ENCODE data around the gene ERCC4. TPM values are rescaled to one million over a fixed set of nuclear protein-coding genes. Genes with fewer than 3 reads are reported as not detected.

Gene ERCC4
- total and polyA plus RNA-seq, 2 experiments from 2014 or later = 5.4 to 21.6 TPM

DNA sequence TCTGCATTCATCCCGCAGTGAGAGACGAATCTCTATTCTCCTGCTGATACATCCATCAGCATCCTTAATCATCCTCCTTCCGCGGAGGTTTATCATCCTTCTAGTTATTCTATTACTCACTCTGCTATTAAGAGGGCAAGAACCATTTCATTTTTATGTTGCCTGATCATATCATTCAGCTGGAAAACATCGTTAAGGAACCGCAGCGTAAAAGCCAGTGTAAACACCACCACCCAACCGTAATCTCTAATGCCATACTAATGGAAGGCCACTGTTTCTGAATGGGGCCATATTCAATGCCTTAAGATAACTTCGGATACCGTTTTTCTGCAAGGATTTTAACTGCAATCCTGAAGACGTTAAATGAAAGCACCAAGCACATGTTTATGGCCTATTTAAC, 36.7 kb upstream of the ERCC4 start:
- ATAC-seq = no peak
- TF ChIP-seq STAT1 (IDR thresholded peaks at IDR 0.05; ENCODE audit: unreplicated experiment) = no peak
- TF ChIP-seq, protein P1, sequence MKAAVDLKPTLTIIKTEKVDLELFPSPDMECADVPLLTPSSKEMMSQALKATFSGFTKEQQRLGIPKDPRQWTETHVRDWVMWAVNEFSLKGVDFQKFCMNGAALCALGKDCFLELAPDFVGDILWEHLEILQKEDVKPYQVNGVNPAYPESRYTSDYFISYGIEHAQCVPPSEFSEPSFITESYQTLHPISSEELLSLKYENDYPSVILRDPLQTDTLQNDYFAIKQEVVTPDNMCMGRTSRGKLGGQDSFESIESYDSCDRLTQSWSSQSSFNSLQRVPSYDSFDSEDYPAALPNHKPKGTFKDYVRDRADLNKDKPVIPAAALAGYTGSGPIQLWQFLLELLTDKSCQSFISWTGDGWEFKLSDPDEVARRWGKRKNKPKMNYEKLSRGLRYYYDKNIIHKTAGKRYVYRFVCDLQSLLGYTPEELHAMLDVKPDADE (IDR thresholded peaks at IDR 0.05) = no peak
- no peak for TF ChIP-seq ZNF114 (CRISPR knock-in tag; IDR thresholded peaks at IDR 0.05)
- TF ChIP-seq CREB1 (CRISPR knock-in tag; IDR thresholded peaks at IDR 0.05; ENCODE audit: low read depth) = no peak
- TF ChIP-seq, protein P2, sequence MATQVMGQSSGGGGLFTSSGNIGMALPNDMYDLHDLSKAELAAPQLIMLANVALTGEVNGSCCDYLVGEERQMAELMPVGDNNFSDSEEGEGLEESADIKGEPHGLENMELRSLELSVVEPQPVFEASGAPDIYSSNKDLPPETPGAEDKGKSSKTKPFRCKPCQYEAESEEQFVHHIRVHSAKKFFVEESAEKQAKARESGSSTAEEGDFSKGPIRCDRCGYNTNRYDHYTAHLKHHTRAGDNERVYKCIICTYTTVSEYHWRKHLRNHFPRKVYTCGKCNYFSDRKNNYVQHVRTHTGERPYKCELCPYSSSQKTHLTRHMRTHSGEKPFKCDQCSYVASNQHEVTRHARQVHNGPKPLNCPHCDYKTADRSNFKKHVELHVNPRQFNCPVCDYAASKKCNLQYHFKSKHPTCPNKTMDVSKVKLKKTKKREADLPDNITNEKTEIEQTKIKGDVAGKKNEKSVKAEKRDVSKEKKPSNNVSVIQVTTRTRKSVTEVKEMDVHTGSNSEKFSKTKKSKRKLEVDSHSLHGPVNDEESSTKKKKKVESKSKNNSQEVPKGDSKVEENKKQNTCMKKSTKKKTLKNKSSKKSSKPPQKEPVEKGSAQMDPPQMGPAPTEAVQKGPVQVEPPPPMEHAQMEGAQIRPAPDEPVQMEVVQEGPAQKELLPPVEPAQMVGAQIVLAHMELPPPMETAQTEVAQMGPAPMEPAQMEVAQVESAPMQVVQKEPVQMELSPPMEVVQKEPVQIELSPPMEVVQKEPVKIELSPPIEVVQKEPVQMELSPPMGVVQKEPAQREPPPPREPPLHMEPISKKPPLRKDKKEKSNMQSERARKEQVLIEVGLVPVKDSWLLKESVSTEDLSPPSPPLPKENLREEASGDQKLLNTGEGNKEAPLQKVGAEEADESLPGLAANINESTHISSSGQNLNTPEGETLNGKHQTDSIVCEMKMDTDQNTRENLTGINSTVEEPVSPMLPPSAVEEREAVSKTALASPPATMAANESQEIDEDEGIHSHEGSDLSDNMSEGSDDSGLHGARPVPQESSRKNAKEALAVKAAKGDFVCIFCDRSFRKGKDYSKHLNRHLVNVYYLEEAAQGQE (IDR thresholded peaks at IDR 0.05; ENCODE audit: unreplicated experiment) = no peak
- no peak for TF ChIP-seq ZNF331 (CRISPR knock-in tag; IDR thresholded peaks at IDR 0.05; ENCODE audit: low read depth)
- no peak for TF ChIP-seq JUNB (IDR thresholded peaks at IDR 0.05; ENCODE audit: unreplicated experiment)
- no peak for TF ChIP-seq EZH2phosphoT487 (IDR thresholded peaks at IDR 0.05; ENCODE audit: unreplicated experiment)
- no peak for TF ChIP-seq POLR2AphosphoS5 (IDR thresholded peaks at IDR 0.05; ENCODE audit: low read depth)
- TF ChIP-seq, protein P3, sequence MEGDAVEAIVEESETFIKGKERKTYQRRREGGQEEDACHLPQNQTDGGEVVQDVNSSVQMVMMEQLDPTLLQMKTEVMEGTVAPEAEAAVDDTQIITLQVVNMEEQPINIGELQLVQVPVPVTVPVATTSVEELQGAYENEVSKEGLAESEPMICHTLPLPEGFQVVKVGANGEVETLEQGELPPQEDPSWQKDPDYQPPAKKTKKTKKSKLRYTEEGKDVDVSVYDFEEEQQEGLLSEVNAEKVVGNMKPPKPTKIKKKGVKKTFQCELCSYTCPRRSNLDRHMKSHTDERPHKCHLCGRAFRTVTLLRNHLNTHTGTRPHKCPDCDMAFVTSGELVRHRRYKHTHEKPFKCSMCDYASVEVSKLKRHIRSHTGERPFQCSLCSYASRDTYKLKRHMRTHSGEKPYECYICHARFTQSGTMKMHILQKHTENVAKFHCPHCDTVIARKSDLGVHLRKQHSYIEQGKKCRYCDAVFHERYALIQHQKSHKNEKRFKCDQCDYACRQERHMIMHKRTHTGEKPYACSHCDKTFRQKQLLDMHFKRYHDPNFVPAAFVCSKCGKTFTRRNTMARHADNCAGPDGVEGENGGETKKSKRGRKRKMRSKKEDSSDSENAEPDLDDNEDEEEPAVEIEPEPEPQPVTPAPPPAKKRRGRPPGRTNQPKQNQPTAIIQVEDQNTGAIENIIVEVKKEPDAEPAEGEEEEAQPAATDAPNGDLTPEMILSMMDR (conservative IDR thresholded peaks at IDR 0.05; ENCODE audit: low read depth in 2 of 2) = no peak
- TF ChIP-seq EZH2 (IDR thresholded peaks at IDR 0.05; ENCODE audit: low read depth, unreplicated experiment) = no peak
- TF ChIP-seq, protein P4, sequence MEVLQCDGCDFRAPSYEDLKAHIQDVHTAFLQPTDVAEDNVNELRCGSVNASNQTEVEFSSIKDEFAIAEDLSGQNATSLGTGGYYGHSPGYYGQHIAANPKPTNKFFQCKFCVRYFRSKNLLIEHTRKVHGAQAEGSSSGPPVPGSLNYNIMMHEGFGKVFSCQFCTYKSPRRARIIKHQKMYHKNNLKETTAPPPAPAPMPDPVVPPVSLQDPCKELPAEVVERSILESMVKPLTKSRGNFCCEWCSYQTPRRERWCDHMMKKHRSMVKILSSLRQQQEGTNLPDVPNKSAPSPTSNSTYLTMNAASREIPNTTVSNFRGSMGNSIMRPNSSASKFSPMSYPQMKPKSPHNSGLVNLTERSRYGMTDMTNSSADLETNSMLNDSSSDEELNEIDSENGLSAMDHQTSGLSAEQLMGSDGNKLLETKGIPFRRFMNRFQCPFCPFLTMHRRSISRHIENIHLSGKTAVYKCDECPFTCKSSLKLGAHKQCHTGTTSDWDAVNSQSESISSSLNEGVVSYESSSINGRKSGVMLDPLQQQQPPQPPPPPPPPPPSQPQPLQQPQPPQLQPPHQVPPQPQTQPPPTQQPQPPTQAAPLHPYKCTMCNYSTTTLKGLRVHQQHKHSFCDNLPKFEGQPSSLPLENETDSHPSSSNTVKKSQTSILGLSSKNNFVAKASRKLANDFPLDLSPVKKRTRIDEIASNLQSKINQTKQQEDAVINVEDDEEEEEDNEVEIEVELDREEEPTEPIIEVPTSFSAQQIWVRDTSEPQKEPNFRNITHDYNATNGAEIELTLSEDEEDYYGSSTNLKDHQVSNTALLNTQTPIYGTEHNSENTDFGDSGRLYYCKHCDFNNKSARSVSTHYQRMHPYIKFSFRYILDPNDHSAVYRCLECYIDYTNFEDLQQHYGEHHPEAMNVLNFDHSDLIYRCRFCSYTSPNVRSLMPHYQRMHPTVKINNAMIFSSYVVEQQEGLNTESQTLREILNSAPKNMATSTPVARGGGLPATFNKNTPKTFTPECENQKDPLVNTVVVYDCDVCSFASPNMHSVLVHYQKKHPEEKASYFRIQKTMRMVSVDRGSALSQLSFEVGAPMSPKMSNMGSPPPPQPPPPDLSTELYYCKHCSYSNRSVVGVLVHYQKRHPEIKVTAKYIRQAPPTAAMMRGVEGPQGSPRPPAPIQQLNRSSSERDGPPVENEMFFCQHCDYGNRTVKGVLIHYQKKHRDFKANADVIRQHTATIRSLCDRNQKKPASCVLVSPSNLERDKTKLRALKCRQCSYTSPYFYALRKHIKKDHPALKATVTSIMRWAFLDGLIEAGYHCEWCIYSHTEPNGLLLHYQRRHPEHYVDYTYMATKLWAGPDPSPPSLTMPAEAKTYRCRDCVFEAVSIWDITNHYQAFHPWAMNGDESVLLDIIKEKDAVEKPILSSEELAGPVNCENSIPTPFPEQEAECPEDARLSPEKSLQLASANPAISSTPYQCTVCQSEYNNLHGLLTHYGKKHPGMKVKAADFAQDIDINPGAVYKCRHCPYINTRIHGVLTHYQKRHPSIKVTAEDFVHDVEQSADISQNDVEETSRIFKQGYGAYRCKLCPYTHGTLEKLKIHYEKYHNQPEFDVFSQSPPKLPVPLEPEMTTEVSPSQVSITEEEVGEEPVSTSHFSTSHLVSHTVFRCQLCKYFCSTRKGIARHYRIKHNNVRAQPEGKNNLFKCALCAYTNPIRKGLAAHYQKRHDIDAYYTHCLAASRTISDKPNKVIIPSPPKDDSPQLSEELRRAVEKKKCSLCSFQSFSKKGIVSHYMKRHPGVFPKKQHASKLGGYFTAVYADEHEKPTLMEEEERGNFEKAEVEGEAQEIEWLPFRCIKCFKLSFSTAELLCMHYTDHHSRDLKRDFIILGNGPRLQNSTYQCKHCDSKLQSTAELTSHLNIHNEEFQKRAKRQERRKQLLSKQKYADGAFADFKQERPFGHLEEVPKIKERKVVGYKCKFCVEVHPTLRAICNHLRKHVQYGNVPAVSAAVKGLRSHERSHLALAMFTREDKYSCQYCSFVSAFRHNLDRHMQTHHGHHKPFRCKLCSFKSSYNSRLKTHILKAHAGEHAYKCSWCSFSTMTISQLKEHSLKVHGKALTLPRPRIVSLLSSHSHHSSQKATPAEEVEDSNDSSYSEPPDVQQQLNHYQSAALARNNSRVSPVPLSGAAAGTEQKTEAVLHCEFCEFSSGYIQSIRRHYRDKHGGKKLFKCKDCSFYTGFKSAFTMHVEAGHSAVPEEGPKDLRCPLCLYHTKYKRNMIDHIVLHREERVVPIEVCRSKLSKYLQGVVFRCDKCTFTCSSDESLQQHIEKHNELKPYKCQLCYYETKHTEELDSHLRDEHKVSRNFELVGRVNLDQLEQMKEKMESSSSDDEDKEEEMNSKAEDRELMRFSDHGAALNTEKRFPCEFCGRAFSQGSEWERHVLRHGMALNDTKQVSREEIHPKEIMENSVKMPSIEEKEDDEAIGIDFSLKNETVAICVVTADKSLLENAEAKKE (CRISPR knock-in tag; IDR thresholded peaks at IDR 0.05) = no peak
- TF ChIP-seq NANOG (IDR thresholded peaks at IDR 0.05; ENCODE audit: borderline replicate concordance) = no peak
- Mint-ChIP-seq H3K9me3 (peaks cover 13% of the 10 kb centered on the region), H3K4me1 (no peaks in the 10 kb centered on the region), H3K27ac (no peak overlapping the region), H3K4me3 (no peak overlapping the region), H3K36me3 (ENCODE audit: low read depth) (peaks cover 5% of the 10 kb centered on the region), H3K27me3 (ENCODE audit: insufficient read depth, low read depth, poor library complexity) (peaks cover 2% of the 10 kb centered on the region)
- H3K9me2 ChIP-seq (ENCODE audit: insufficient read depth) = no peaks in the 10 kb centered on the region
- H3K36me3 ChIP-seq (ENCODE audit: insufficient read depth) = no peaks in the 10 kb centered on the region
- H4K20me1 ChIP-seq (replicated peaks; ENCODE audit: insufficient read depth) = no peaks in the 10 kb centered on the region
- H3K27me3 ChIP-seq (ENCODE audit: insufficient read depth) = no peaks in the 10 kb centered on the region
- H2AFZ ChIP-seq = no peak overlapping the region
- no peaks in the 10 kb centered on the region for H3K79me2 ChIP-seq (replicated peaks; ENCODE audit: insufficient read depth)
- H3K4me3 ChIP-seq = no peak overlapping the region
- DNase-seq (ENCODE audit: low spot score) = no peak
- H3K27ac ChIP-seq (ENCODE audit: low read depth) = no peak overlapping the region
- H3K4me2 ChIP-seq = no peak overlapping the region
- no peaks in the 10 kb centered on the region for H3F3A ChIP-seq (replicated peaks; ENCODE audit: low read depth)
- H3K4me1 ChIP-seq (ENCODE audit: insufficient read depth) = no peaks in the 10 kb centered on the region

Data from GM23338 (cell line).